GM18517 (cell line): ENCODE results near the gene PCSK5.
A peak's percentile ranks its signal among the peaks of the same experiment; 100 is the strongest.
"Not testable (repeated sequence)": the region's sequence is repeated elsewhere in the genome, so short reads cannot be mapped to it uniquely, and the experiment has no call there.

Source experiments
- ATAC-seq: cut with Tn5 transposase; IDR thresholded peaks from one replicate; pipeline ENCODE4 v1.9.1; 2021; ENCODE audit warnings: mild to moderate bottlenecking, moderate library complexity; ENCODE audit not compliant: unreplicated experiment

The PCSK5 gene

GRCh38 chr9:75890472-75891276 is at the start of gene PCSK5:
PCSK5 (plus strand) TSS chr9:75890673; CDS start chr9:75891182, 509 bp downstream.
- ATAC-seq, result peak; percentile 62

GRCh38 chr9:75844321-75844720 is 46.2 kb upstream of the PCSK5 start:
- no peak for ATAC-seq

GRCh38 chr9:75845806-75846205 is 44.7 kb upstream of the PCSK5 start:
- ATAC-seq, result no peak

GRCh38 chr9:75847085-75847484 is 43.4 kb upstream of the PCSK5 start:
- ATAC-seq, result no peak

GRCh38 chr9:75850459-75851200 is 39.8 kb upstream of the PCSK5 start:
- ATAC-seq, result no peak

GRCh38 chr9:75851917-75852316 is 38.6 kb upstream of the PCSK5 start:
- ATAC-seq, result no peak

- ATAC-seq, result no peak
These were observed 37.7 kb upstream of the PCSK5 start for GRCh38 chr9:75852746-75853145.

- no peak for ATAC-seq
These were observed 35.0 kb upstream of the PCSK5 start for GRCh38 chr9:75855509-75855908.

GRCh38 chr9:75858497-75859092 is 31.9 kb upstream of the PCSK5 start:
- ATAC-seq, result no peak

- no peak for ATAC-seq
These were observed 26.2 kb upstream of the PCSK5 start for GRCh38 chr9:75864266-75864665.

- ATAC-seq, result peak; percentile 72
These were observed 24.1 kb upstream of the PCSK5 start for GRCh38 chr9:75866273-75866871.

- ATAC-seq, result not testable (repeated sequence)
These were observed 21.9 kb upstream of the PCSK5 start for GRCh38 chr9:75868526-75868925.

GRCh38 chr9:75869236-75869635 is 21.2 kb upstream of the PCSK5 start:
- ATAC-seq, result no peak

- ATAC-seq, result no peak
These were observed 20.0 kb upstream of the PCSK5 start for GRCh38 chr9:75870450-75870849.

- no peak for ATAC-seq
These were observed 18.8 kb upstream of the PCSK5 start for GRCh38 chr9:75871624-75872023.

- no peak for ATAC-seq
These were observed 16.8 kb upstream of the PCSK5 start for GRCh38 chr9:75873712-75874111.

GRCh38 chr9:75876999-75877640 is 13.4 kb upstream of the PCSK5 start:
- ATAC-seq, result no peak

GRCh38 chr9:75878488-75878860 is 12.0 kb upstream of the PCSK5 start:
- ATAC-seq, result no peak

- no peak for ATAC-seq
These were observed 9.9 kb upstream of the PCSK5 start for GRCh38 chr9:75880618-75881017.

- ATAC-seq, result no peak
These were observed 8.7 kb upstream of the PCSK5 start for GRCh38 chr9:75881761-75882160.

GRCh38 chr9:75885652-75886051 is 4.8 kb upstream of the PCSK5 start:
- ATAC-seq, result no peak
